Mesendoderm (in vitro differentiated cells): ENCODE results near the gene ZNF837.
"Not testable (repeated sequence)": the region's sequence is repeated elsewhere in the genome, so short reads cannot be mapped to it uniquely, and the experiment has no call there.

Source experiments
- DNase-seq: peaks from one replicate; pipeline ENCODE4 v3.0.0; 2013
- H2AK5ac ChIP-seq: 2 replicates; pipeline ENCODE4 v1.6.1; 2013; ENCODE audit warnings: low read length, inconsistent platforms
- H2BK120ac ChIP-seq: 2 replicates; pipeline ENCODE4 v1.6.1; 2013; ENCODE audit warnings: low read depth, mild to moderate bottlenecking, low read length, moderate library complexity, mixed read lengths
- H2BK15ac ChIP-seq: replicated peaks from 2 replicates; pipeline ENCODE4 v1.6.1; 2013; ENCODE audit warnings: low read depth, mild to moderate bottlenecking, moderate library complexity
- H2BK5ac ChIP-seq: 2 replicates; pipeline ENCODE4 v1.6.1; 2013; ENCODE audit warnings: low read length, inconsistent platforms
- H3K18ac ChIP-seq: 2 replicates; pipeline ENCODE4 v1.6.1; 2013; ENCODE audit warnings: mild to moderate bottlenecking, low read length, mixed read lengths
- H3K23ac ChIP-seq: one replicate; pipeline ENCODE4 v1.6.1; 2013; ENCODE audit warnings: low read length
- H3K27ac ChIP-seq: 2 replicates; pipeline ENCODE4 v1.5.1; 2013; ENCODE audit warnings: low read depth, mild to moderate bottlenecking, inconsistent platforms, low read length, moderate library complexity
- H3K27me3 ChIP-seq: 2 replicates; pipeline ENCODE4 v1.6.1; 2013; ENCODE audit warnings: low read length, control low read depth, mild to moderate bottlenecking, inconsistent platforms; ENCODE audit not compliant: insufficient read depth, poor library complexity
- H3K36me3 ChIP-seq: 2 replicates; pipeline ENCODE4 v1.6.1; 2013; ENCODE audit warnings: low read length, inconsistent platforms; ENCODE audit not compliant: control insufficient read depth, insufficient read depth
- H3K4ac ChIP-seq: one replicate; pipeline ENCODE4 v1.6.1; 2013; ENCODE audit warnings: low read depth, mild to moderate bottlenecking, low read length, moderate library complexity
- H3K4me1 ChIP-seq: 2 replicates; pipeline ENCODE4 v1.6.1; 2013; ENCODE audit warnings: low read depth, low read length, inconsistent platforms; ENCODE audit not compliant: control insufficient read depth
- H3K4me2 ChIP-seq: 2 replicates; pipeline ENCODE4 v1.6.1; 2013; ENCODE audit warnings: low read length
- H3K4me3 ChIP-seq: 2 replicates; pipeline ENCODE4 v1.5.1; 2013; ENCODE audit warnings: mild to moderate bottlenecking, low read length
- H3K56ac ChIP-seq: one replicate; pipeline ENCODE4 v1.6.1; 2013; ENCODE audit warnings: low read length
- H3K79me1 ChIP-seq: 2 replicates; pipeline ENCODE4 v1.6.1; 2013; ENCODE audit warnings: low read length, inconsistent platforms
- H3K79me2 ChIP-seq: 2 replicates; pipeline ENCODE4 v1.6.1; 2013; ENCODE audit warnings: mild to moderate bottlenecking, low read length; ENCODE audit not compliant: control insufficient read depth, insufficient read depth
- H3K9ac ChIP-seq: 2 replicates; pipeline ENCODE4 v1.6.1; 2013; ENCODE audit warnings: low read length, inconsistent platforms
- H4K5ac ChIP-seq: one replicate; pipeline ENCODE4 v1.6.1; 2013; ENCODE audit warnings: low read length
- H4K8ac ChIP-seq: one replicate; pipeline ENCODE4 v1.6.1; 2013; ENCODE audit warnings: low read depth, mild to moderate bottlenecking, control low read depth, low read length, moderate library complexity
- WGBS: extraction: QIAGEN DNeasy Blood & Tissue Kit; methylation state at CpG from one replicate; pipeline ENCODE4 v1.1.7; 2013; ENCODE audit warnings: low lambda C conversion rate, missing lambda C conversion rate; ENCODE audit not compliant: insufficient coverage; ENCODE audit errors: extremely low coverage; 5-methylcytosine and 5-hydroxymethylcytosine counted together

The ZNF837 gene

DNA sequence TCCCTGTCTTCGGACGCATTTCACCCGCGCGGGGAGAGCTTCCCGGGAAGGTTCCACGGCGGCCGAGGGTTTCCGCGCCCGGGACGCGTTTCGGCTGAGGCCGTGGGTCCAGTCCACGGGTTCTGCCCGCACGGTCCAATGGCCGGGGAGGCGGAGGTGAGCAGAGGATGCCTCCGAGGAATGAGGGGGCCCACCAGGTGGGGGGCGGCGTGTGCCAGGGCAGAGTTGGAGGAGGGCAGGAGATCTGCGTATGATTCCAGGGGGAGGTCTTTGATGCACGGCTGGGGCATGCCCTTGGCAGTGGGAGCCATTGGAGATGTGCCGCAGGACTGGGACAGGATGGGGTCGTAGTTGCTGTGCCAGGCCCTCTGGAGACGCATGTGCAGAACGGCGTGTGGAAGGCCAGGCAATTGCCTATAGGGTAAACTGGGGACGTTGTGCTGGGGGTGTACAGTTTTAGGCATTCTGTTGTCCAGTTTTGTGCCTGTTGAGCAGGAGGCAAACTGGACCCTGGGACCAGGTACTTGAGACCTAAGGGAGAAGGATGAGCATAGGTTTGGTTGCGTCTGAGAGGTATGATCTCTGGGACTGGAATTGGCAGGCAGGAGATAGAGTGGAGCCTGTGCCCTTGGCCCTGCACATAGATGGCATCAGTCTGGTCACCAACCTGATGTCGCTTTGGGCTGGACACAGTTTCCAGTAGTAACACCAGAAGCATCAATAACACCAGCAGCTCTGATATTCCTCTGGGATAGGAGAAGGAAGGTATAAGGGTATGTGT lies 28.4 kb upstream of the ZNF837 start:
- Histone ChIP-seq H3K4me1 (peaks cover 4% of the 10 kb centered on the region), H3K4me2 (peak overlapping the region; percentile 80), H3K23ac (no peak overlapping the region), H3K18ac (no peak overlapping the region), H3K27ac (no peak overlapping the region), H3K9ac (peak overlapping the region; percentile 88), H4K5ac (no peak overlapping the region), H3K36me3 (no peaks in the 10 kb centered on the region), H2BK5ac (no peak overlapping the region), H2BK15ac (no peak overlapping the region), H2BK120ac (no peak overlapping the region), H3K4ac (no peak overlapping the region), H2AK5ac (no peak overlapping the region), H4K8ac (no peak overlapping the region), H3K79me1 (no peaks in the 10 kb centered on the region), H3K79me2 (no peaks in the 10 kb centered on the region), H3K27me3 (no peaks in the 10 kb centered on the region), H3K4me3 (peak overlapping the region; percentile 68), H3K56ac (peak overlapping the region; percentile 92)
- DNase-seq: no peak
- WGBS: no CpG with 5 or more reads among the region's 34 CpGs

DNA sequence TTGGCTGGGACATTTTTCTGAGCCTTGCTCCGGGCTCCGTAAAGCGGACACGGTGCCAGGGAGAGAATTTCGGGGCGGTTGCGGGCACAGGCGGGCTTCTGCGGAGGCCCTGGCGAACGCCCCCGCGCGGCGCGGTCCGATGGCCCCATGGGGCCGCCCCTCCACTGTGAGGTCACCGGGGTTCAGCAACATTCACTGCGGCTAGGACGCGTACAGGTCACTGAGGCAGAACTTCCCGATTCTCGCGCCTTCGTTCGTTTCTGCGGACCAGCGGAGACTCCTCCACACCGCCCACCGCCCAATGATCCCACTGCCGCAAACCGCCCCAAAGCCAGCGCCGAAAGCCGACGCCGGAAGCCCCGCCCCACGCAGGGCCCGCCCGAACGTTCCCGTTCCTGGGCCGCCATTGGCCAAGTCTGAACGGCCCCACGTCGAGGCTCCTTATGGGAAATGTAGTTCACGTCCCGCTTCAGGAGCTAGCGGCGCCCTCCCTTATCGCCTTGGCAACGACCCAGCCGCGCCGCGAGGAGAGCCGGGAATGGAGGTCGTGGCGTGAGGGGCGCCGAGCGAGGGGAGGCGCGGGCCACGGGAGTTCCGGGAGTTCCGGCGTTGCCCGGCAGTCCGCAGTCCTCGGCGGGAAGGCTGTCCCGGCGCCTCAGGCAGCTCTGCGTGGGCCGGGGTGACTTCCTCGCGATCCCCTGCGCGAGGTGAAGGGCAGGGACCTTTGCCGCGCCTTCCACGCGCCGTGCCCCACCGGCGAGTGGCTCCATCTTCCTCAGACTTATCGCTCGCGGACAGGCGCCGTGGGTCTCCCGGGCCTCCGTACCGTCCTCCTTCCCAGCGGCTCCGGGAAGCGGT lies 27.6 kb upstream of the ZNF837 start, which contains the start of gene ZNF584:
Gene ZNF584, plus strand, starts transcription at position 498 of the 858 bp plus-strand sequence. CDS start 499 bp downstream, outside the sequence.
- Histone ChIP-seq H2BK120ac (no peak within 1 kb of the TSS), H3K79me1 (no peaks in the 10 kb centered on the region), H3K79me2 (no peaks in the 10 kb centered on the region), H4K8ac (no peak within 1 kb of the TSS), H3K56ac (peak within 1 kb of the TSS; percentile 99), H3K4ac (peak within 1 kb of the TSS; percentile 4), H3K27me3 (no peaks in the 10 kb centered on the region), H2AK5ac (no peak within 1 kb of the TSS), H2BK5ac (no peak within 1 kb of the TSS), H3K4me1 (peaks cover 4% of the 10 kb centered on the region), H3K18ac (peak within 1 kb of the TSS; percentile 31), H2BK15ac (no peak within 1 kb of the TSS), H3K36me3 (no peaks in the 10 kb centered on the region), H4K5ac (no peak within 1 kb of the TSS), H3K27ac (peak within 1 kb of the TSS; percentile 51), H3K4me2 (peak within 1 kb of the TSS; percentile 99), H3K9ac (peak within 1 kb of the TSS; percentile 95), H3K23ac (peak within 1 kb of the TSS; percentile 80), H3K4me3 (peak within 1 kb of the TSS; percentile 93)
- peak; percentile 97 for DNase-seq
- WGBS: no CpG with 5 or more reads among the region's 100 CpGs

DNA sequence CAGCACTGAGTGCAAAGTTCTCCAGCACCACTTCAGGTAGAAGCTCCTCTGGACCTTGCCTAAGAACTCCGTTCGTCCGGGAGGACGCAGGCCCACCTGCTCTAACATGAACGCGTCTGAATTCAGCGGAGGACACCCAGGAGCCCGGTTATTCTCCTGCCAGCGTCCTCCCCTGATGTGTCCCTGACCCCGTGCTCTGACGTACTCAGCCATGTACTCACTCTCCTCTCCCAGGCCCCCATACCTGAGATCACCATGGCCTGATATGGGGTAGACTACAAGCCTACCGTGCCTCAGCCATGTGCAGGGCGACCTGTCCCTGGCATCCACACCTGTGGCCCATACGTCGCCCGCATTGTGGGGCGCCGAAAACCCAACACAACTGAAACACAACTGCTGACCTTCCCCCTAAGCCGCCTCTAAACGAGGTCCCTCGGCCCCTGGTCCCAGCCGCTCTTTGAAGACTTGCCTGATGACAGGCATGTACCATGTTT lies 26.9 kb upstream of the ZNF837 start:
- peak overlapping the region; percentile 51 for H3K27ac ChIP-seq
- no peak overlapping the region for H2BK120ac ChIP-seq
- H2AK5ac ChIP-seq: no peak overlapping the region
- H3K4me1 ChIP-seq: peaks cover 4% of the 10 kb centered on the region
- no peaks in the 10 kb centered on the region for H3K79me2 ChIP-seq
- no peaks in the 10 kb centered on the region for H3K36me3 ChIP-seq
- peak overlapping the region; percentile 99 for H3K56ac ChIP-seq
- H3K18ac ChIP-seq: peak overlapping the region; percentile 31
- peak; percentile 44 for DNase-seq
- no peak overlapping the region for H2BK5ac ChIP-seq
- H3K4me2 ChIP-seq: peak overlapping the region; percentile 99
- no peaks in the 10 kb centered on the region for H3K79me1 ChIP-seq
- no peak overlapping the region for H4K8ac ChIP-seq
- H3K9ac ChIP-seq: peak overlapping the region; percentile 95
- peak overlapping the region; percentile 35 for H3K23ac ChIP-seq
- no peak overlapping the region for H4K5ac ChIP-seq
- peak overlapping the region; percentile 93 for H3K4me3 ChIP-seq
- H2BK15ac ChIP-seq: no peak overlapping the region
- H3K4ac ChIP-seq: peak overlapping the region; percentile 4
- H3K27me3 ChIP-seq: no peaks in the 10 kb centered on the region
- no CpG with 5 or more reads among the region's 22 CpGs for WGBS

DNA sequence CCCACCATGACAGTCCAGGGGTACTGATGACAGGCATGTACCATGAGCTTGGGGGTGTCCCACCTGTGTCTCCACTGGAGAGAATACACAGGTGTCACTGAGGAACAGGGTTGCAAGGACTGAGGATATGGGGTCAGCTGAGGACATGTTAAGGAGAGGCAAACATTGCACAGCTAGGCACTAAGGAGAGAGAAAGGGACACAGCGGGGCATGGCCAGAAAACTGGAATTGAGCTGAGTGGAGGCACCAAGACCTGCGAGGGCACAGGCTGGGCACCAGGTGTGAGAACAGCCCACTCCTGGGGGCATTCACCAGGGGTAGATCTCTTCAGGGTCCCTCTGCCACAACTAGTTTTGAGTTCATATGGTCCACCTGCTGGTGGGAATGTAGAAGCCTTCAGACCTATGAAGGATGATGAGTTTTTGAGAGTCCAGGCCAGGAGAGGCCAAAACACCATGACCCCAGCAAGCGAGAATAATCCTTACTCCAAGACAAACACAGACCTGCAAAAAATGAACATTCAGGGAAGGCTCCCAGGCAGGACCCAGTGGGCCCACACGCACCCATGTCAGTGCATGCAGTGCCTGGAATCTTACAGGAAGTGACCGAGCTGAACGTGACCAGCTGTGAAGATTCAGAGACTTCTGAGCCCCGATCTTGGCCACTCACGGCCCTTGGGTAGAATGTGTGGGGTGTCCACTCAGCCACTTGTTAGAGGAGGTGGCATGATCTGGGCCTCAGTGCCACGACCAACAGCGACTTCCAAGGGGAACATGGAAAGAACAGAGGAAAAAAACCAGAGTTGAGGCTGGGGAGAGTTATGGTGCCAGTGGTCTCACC lies 26.2 kb upstream of the ZNF837 start:
- Histone ChIP-seq H3K4me1 (peaks cover 4% of the 10 kb centered on the region), H3K27ac (no peak overlapping the region), H3K4ac (no peak overlapping the region), H3K56ac (peak overlapping the region; percentile 99), H4K8ac (no peak overlapping the region), H2BK5ac (no peak overlapping the region), H2BK120ac (no peak overlapping the region), H3K9ac (peak overlapping the region; percentile 95), H3K4me3 (no peak overlapping the region), H2BK15ac (no peak overlapping the region), H2AK5ac (no peak overlapping the region), H4K5ac (no peak overlapping the region), H3K23ac (no peak overlapping the region), H3K27me3 (no peaks in the 10 kb centered on the region), H3K18ac (no peak overlapping the region), H3K79me2 (no peaks in the 10 kb centered on the region), H3K36me3 (no peaks in the 10 kb centered on the region), H3K79me1 (no peaks in the 10 kb centered on the region), H3K4me2 (peak overlapping the region; percentile 99)
- no CpG with 5 or more reads among the region's 10 CpGs for WGBS
- peak; percentile 65 for DNase-seq

DNA sequence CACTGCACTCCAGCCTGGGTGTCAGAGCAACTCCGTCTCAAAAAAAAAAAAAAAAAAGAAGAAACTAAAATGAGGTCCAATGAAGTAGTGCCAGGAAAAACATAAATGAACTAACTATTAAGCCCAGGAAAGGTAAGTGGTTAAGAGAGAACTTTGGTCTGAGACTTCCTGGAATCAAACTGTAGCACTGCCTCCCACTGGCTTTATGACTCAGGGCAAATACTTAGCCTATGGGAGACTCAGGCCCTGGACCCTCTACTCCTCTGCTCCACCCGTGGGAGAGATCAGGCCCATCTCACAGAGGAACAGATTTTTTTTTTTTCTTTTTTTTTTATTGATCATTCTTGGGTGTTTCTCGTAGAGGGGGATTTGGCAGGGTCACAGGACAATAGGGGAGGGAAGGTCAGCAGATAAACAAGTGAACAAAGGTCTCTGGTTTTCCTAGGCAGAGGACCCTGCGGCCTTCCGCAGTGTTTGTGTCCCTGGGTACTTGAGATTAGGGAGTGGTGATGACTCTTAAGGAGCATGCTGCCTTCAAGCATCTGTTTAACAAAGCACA lies 23.2 kb upstream of the ZNF837 start:
- H3K79me2 ChIP-seq, H2BK15ac ChIP-seq, H3K56ac ChIP-seq, H3K9ac ChIP-seq, H3K79me1 ChIP-seq, DNase-seq, H3K4me2 ChIP-seq, H3K4me1 ChIP-seq, H3K4ac ChIP-seq, H4K5ac ChIP-seq, H3K36me3 ChIP-seq, H3K18ac ChIP-seq, H3K4me3 ChIP-seq, H3K27ac ChIP-seq, H2BK120ac ChIP-seq, H2AK5ac ChIP-seq, H4K8ac ChIP-seq, H3K27me3 ChIP-seq, H2BK5ac ChIP-seq, H3K23ac ChIP-seq: not testable (repeated sequence)
- no CpG with 5 or more reads among the region's 5 CpGs for WGBS
